K562 (cell line): ENCODE results near the gene TANC1. TPM values are rescaled to one million over a fixed set of nuclear protein-coding genes. Genes with fewer than 3 reads are reported as not detected.

Experiments used
- ATAC-seq: fragments of 200-7000 bp; cut with Tn5 transposase; 3 replicates; pipeline ENCODE4 v1.9.1; 2020; ENCODE audit warnings: moderate library complexity
- BruUV-seq: library from RNA; stranded (reverse); fragments of 400-500 nt; replicated peaks from 2 replicates; lab custom pipeline; 2021; lab: Mats Ljungman, UMichigan
- CTCF ChIA-PET: fragments of 300-600 bp; formaldehyde crosslinking; extraction: SDS; loops from one replicate; lab custom pipeline; 2021; ENCODE audit warnings: low intra/inter-chr PET ratio; lab: Yijun Ruan, JAX
- POLR2A ChIA-PET: fragments of 300-600, 350-650 bp; sonication (Branson Sonifier 250); formaldehyde crosslinking; extraction: SDS; loops from one replicate; lab custom pipeline; 2021; ENCODE audit warnings: antibody characterized with exemption, inconsistent platforms; lab: Yijun Ruan, JAX
- DNase-seq, 4 experiments: peaks; one replicate each; pipeline versions ENCODE4 v3.0.0 to v3.0.0-alpha.2; 2011 to 2018; ENCODE audit warnings: low spot score in 3 of 4, mixed read lengths in 3 of 4; ENCODE audit errors: extremely low read depth in 1 of 4
- FAIRE-seq: peaks from 2 replicates; lab custom pipeline; 2011; peaks lifted over from hg19 to GRCh38; lab: Jason Lieb, UNC
- H2AFZ ChIP-seq: 2 replicates; pipeline ENCODE4 v1.6.0; 2011; ENCODE audit warnings: low read depth, low read length, control low read depth, inconsistent platforms
- H3K27ac ChIP-seq: fragments of 200-600 bp; 3 replicates; pipeline ENCODE4 v1.8.0; 2011; ENCODE audit warnings: low read depth, mild to moderate bottlenecking, control low read depth, inconsistent platforms, low read length, moderate library complexity, mixed read lengths; ENCODE audit errors: extremely low read depth
- H3K27me3 ChIP-seq, 2 experiments: fragments of 300-600 bp in 1 of 2; 2 replicates in 1 of 2; 3 replicates in 1 of 2; pipeline versions ENCODE4 v1.6.0 to v1.8.0; 2011; ENCODE audit warnings: inconsistent platforms in 2 of 2, low read length in 2 of 2, mild to moderate bottlenecking in 1 of 2, mixed read lengths in 1 of 2, moderate library complexity in 1 of 2; ENCODE audit not compliant: control insufficient read depth in 2 of 2, insufficient read depth in 2 of 2
- H3K36me3 ChIP-seq: fragments of 300-600 bp; 3 replicates; pipeline ENCODE4 v1.8.0; 2011; ENCODE audit warnings: mild to moderate bottlenecking, low read length, inconsistent platforms; ENCODE audit not compliant: control insufficient read depth, insufficient read depth
- H3K4me1 ChIP-seq, 2 experiments: fragments of 200-600 bp in 1 of 2; replicated peaks in 1 of 2; 2 replicates in 1 of 2; 3 replicates in 1 of 2; pipeline versions ENCODE4 v1.5.1 to v1.8.0; 2011; ENCODE audit warnings: inconsistent platforms in 2 of 2, low read length in 2 of 2, mild to moderate bottlenecking in 1 of 2, mixed read lengths in 1 of 2, moderate library complexity in 1 of 2; ENCODE audit not compliant: control insufficient read depth in 2 of 2, insufficient read depth in 2 of 2
- H3K4me2 ChIP-seq: 2 replicates; pipeline ENCODE4 v1.6.1; 2011; ENCODE audit warnings: low read length, control low read depth, inconsistent platforms, mixed read lengths; ENCODE audit not compliant: insufficient read depth
- H3K4me3 ChIP-seq: fragments of 200-600 bp; sonication (generic), shearing (Covaris generic); 2 replicates; pipeline ENCODE4 v1.5.1; 2016; ENCODE audit warnings: control low read depth, inconsistent platforms
- H3K79me2 ChIP-seq: fragments of 200-600 bp; 3 replicates; pipeline ENCODE4 v1.8.0; 2011; ENCODE audit warnings: low read length, inconsistent platforms; ENCODE audit not compliant: control insufficient read depth, insufficient read depth
- H3K9ac ChIP-seq, 2 experiments: 2 replicates each; pipeline versions ENCODE4 v1.6.0 to v1.6.1; 2011; ENCODE audit warnings: low read depth in 2 of 2, low read length in 2 of 2, control low read depth in 1 of 2, inconsistent platforms in 1 of 2, mild to moderate bottlenecking in 1 of 2, mixed read lengths in 1 of 2; ENCODE audit not compliant: insufficient read depth in 1 of 2
- H3K9me1 ChIP-seq: one replicate; pipeline ENCODE4 v1.6.0; 2011; ENCODE audit warnings: inconsistent platforms, mild to moderate bottlenecking, low read length, moderate library complexity; ENCODE audit not compliant: control insufficient read depth, insufficient read depth
- H3K9me3 ChIP-seq: replicated peaks from 2 replicates; pipeline ENCODE4 v1.5.1; 2011; ENCODE audit warnings: low read depth, low read length, inconsistent platforms; ENCODE audit not compliant: control insufficient read depth, insufficient read depth
- H4K20me1 ChIP-seq: replicated peaks from 2 replicates; pipeline ENCODE4 v1.6.1; 2011; ENCODE audit warnings: low read length, inconsistent platforms, mixed read lengths; ENCODE audit not compliant: control insufficient read depth, insufficient read depth
- RFX1 ChIP-seq: fragments of 450-650 bp; IDR thresholded peaks from 2 replicates; pipeline ENCODE4 v1.6.1; 2016; ENCODE audit warnings: mild to moderate bottlenecking, moderate library complexity
- ZNF592 ChIP-seq: fragments of 450-650 bp; IDR thresholded peaks from 2 replicates; pipeline ENCODE4 v1.6.1; 2017; ENCODE audit warnings: antibody characterized with exemption, mild to moderate bottlenecking
- WGBS: fragments of 100-300 bp; shearing (Covaris generic); methylation state at CpG from one replicate; pipeline ENCODE4 v1.1.6; 2016; ENCODE audit warnings: low coverage, mixed read lengths; ENCODE audit not compliant: insufficient coverage; ENCODE audit errors: missing lambda C conversion rate; 5-methylcytosine and 5-hydroxymethylcytosine counted together
- in situ Hi-C: fragments of 300-500 bp; cut with MboI; formaldehyde crosslinking; loops from 4 replicates; pipeline ENCODE4 v1.15.0; 2018; ENCODE audit warnings: inconsistent platforms, mixed read lengths
- intact Hi-C: fragments of 100-400 bp; cut with micrococcal nuclease; formaldehyde crosslinking; loops from 2 replicates; pipeline ENCODE4 v1.14.2; 2022
- polyA plus RNA-seq, 8 experiments: library from polyadenylated mRNA; depleted of rRNA in 4 of 8; stranded (reverse) in 5 of 8; unstranded in 3 of 8; fragments of >200 nt; fragmentation: Nextera tagmentation in 2 of 8; fragmentation: Illumina TruSeq in 1 of 8; extraction: Ambion mirVana in 2 of 8; extraction: Trizol in 1 of 8; gene quantifications; 2 replicates each; pipeline versions ENCODE4 v1.2.1 to v1.2.3, GENCODE V29; 2011 to 2014; ENCODE audit warnings: inconsistent platforms in 1 of 8, missing spikeins in 1 of 8
- total RNA-seq, 7 experiments: library from RNA; depleted of rRNA in 6 of 7; stranded (reverse); fragments of >200 nt in 6 of 7; fragmentation: Illumina TruSeq in 2 of 7; extraction: Trizol in 2 of 7; gene quantifications; 2 replicates each; pipeline versions ENCODE4 v1.2.1 to v1.2.3, GENCODE V29; 2011 to 2021; ENCODE audit warnings: low replicate concordance in 1 of 7

Gene TANC1
- total and polyA plus RNA-seq, 9 of the 15 experiments (the other 6 are each of a cell fraction or from before 2014, with no cell fraction given), result under 0.01 to 0.20 (median 0.07) TPM; not detected in 1

GRCh38 chr2:159123786-159124185 lies 155.3 kb downstream of the TANC1 start:
- no TSS peak for BruUV-seq
- in situ Hi-C loops, result loop anchor here (10.0 kb wide), 1 partner anchor 219 kb away; no protein-coding TSS in a partner anchor
- no peak overlapping the region for H3K27ac ChIP-seq

More at GRCh38 chr2:159123786-159124185, 155.3 kb downstream of the TANC1 start:
- no peak for ATAC-seq
- ChIA-PET CTCF (no interaction called here), POLR2A (interaction anchor here (0.7 to 1.0 kb wide), 2 partner anchors 12 to 646 kb away, joined by 3 read pairs; no protein-coding TSS in a partner anchor)
- intact Hi-C loops, result no loop called here
- Histone ChIP-seq H3K9me3 (no peaks in the 10 kb centered on the region), H3K4me1 (peaks cover 12 to 20% of the 10 kb centered on the region in 2 experiments), H3K9me1 (no peaks in the 10 kb centered on the region), H3K79me2 (no peaks in the 10 kb centered on the region), H3K4me3 (no peak overlapping the region), H3K36me3 (no peaks in the 10 kb centered on the region), H3K9ac (no peak overlapping the region), H4K20me1 (no peaks in the 10 kb centered on the region), H2AFZ (no peak overlapping the region), H3K4me2 (no peak overlapping the region), H3K27me3 (no peaks in the 10 kb centered on the region)
- no peak for TF ChIP-seq ZNF592
- TF ChIP-seq RFX1, result no peak
- no peak for FAIRE-seq
- WGBS, result 74% methylated on average over 9 of the region's 9 CpGs
- DNase-seq, result no peak
